Measurements from ENCODE around the gene RIMS1. TPM values are rescaled to one million over a fixed set of nuclear protein-coding genes. Genes with fewer than 3 reads are reported as not detected.

The RIMS1 gene
- total RNA-seq, 1 donor from 2014 or later, result 0.17 TPM

DNA sequence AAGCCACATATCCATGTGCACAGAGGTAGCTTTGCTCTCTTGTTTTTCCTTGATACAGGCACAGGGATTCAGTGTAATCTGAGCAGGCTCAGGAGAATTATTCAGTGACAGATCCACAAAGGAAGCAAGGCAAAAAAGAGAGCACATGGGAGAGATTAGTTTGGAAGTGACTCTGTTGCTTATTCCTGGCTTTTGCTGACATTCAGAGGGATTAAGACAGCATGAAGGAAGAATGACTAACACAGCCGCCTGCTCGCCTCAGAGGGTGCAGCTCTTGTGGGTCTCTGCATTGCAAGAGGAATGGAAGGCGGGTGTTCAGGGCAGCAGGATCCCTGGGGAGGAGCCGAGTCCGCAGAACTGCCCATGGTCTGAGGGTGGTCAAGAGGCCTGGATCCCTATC lies 532.1 kb downstream of the RIMS1 start:
- TF ChIP-seq, protein P1, sequence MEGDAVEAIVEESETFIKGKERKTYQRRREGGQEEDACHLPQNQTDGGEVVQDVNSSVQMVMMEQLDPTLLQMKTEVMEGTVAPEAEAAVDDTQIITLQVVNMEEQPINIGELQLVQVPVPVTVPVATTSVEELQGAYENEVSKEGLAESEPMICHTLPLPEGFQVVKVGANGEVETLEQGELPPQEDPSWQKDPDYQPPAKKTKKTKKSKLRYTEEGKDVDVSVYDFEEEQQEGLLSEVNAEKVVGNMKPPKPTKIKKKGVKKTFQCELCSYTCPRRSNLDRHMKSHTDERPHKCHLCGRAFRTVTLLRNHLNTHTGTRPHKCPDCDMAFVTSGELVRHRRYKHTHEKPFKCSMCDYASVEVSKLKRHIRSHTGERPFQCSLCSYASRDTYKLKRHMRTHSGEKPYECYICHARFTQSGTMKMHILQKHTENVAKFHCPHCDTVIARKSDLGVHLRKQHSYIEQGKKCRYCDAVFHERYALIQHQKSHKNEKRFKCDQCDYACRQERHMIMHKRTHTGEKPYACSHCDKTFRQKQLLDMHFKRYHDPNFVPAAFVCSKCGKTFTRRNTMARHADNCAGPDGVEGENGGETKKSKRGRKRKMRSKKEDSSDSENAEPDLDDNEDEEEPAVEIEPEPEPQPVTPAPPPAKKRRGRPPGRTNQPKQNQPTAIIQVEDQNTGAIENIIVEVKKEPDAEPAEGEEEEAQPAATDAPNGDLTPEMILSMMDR (conservative IDR thresholded peaks at IDR 0.05; ENCODE audit: low read depth, low read length), result no peak
- H3K4me3 ChIP-seq (ENCODE audit: low read depth, low read length), result no peak overlapping the region
- no peak for DNase-seq (ENCODE audit: low read depth)

- no peak for DNase-seq (ENCODE audit: low read depth)
- TF ChIP-seq, protein P1 (conservative IDR thresholded peaks at IDR 0.05; ENCODE audit: low read depth, low read length), result no peak
- no peak overlapping the region for H3K4me3 ChIP-seq (ENCODE audit: low read depth, low read length)
Observed at GRCh38 chr6:72419966-72420365, 533.6 kb downstream of the RIMS1 start.

- TF ChIP-seq, protein P1 (conservative IDR thresholded peaks at IDR 0.05; ENCODE audit: low read depth, low read length), result no peak
- DNase-seq (ENCODE audit: low read depth), result no peak
- H3K4me3 ChIP-seq (ENCODE audit: low read depth, low read length), result no peak overlapping the region
Observed at GRCh38 chr6:72420409-72420808, 534.1 kb downstream of the RIMS1 start.

DNA sequence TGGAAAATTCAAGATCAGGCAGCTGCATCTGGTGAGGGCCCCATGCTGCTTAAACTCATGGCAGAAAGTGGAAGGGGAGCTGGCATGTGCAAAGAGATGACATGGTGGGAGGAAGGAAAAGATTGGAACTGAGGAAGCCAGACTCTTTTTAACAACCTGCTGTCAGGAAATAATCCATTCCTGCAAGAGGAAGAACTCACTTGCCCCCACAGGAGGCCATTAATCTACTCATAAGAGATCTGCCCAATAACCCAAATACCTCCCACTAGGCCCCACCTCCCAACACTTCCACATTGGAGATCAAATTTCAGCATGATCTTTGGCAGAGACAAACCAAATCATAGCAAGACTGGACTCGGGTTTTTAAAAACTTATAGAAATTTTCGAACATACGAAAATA lies 535.0 kb downstream of the RIMS1 start:
- TF ChIP-seq, protein P1 (conservative IDR thresholded peaks at IDR 0.05; ENCODE audit: low read depth, low read length), result no peak
- H3K4me3 ChIP-seq (ENCODE audit: low read depth, low read length), result no peak overlapping the region

DNA sequence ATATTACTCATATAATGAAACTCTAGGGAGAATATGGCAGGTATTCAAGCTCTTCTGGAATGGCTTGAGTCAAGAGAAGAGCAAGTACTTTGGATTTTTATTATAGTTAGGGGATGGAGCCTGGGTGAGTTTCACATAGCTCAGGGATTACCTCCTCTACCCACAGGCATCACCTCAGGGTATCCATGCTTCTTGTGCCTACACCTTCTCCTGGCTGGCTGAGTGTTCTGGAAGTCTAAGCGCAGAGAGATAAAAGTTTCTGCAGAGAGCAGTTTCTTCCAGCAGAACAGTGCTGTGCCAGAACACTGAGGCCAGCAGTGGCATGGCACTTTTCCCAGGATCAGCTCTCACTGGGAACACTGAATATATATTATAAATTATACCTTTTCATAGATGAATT lies 535.8 kb downstream of the RIMS1 start:
- H3K4me3 ChIP-seq (ENCODE audit: low read depth, low read length), result no peak overlapping the region
- TF ChIP-seq, protein P1 (conservative IDR thresholded peaks at IDR 0.05; ENCODE audit: low read depth, low read length), result no peak
- DNase-seq (ENCODE audit: low read depth), result no peak

More for the DNA sequence above, 535.0 kb downstream of the RIMS1 start:
- DNase-seq (ENCODE audit: low read depth), result no peak

GRCh38 chr6:72424476-72424875 lies 538.1 kb downstream of the RIMS1 start:
- TF ChIP-seq, protein P1 (conservative IDR thresholded peaks at IDR 0.05; ENCODE audit: low read depth, low read length), result no peak
- no peak for DNase-seq (ENCODE audit: low read depth)
- no peak overlapping the region for H3K4me3 ChIP-seq (ENCODE audit: low read depth, low read length)

- H3K4me3 ChIP-seq (ENCODE audit: low read depth, low read length), result no peak overlapping the region
- DNase-seq (ENCODE audit: low read depth), result no peak
- TF ChIP-seq, protein P1 (conservative IDR thresholded peaks at IDR 0.05; ENCODE audit: low read depth, low read length), result no peak
Observed at GRCh38 chr6:72425003-72425681, 538.8 kb downstream of the RIMS1 start.

Data from epithelial cell of proximal tubule (primary cell).